Stomach (tissue), 9 donors: ENCODE data around the gene TRIM10. TPM values are rescaled to one million over a fixed set of nuclear protein-coding genes. Genes with fewer than 3 reads are reported as not detected.

Experiments used
- DNase-seq, 2 donors: peaks; one replicate each; pipeline versions ENCODE4 v3.0.0 to v3.0.0-alpha.2; 2013 to 2019
- H3K27ac ChIP-seq, 5 donors: fragments of 200-600 bp in 4 of 5; sonication (generic) in 4 of 5; one replicate each; pipeline ENCODE4 v1.5.1; 2013 to 2019; ENCODE audit warnings: mild to moderate bottlenecking in 1 of 5, moderate library complexity in 1 of 5
- H3K27me3 ChIP-seq, 3 donors: fragments of 200-600 bp; sonication (generic); one replicate each; pipeline ENCODE4 v1.5.1; 2017 to 2019; ENCODE audit warnings: mixed run types in 1 of 3
- H3K36me3 ChIP-seq, 4 donors: fragments of 200-600 bp; sonication (generic); 1 replicate in 3 of 4; 2 replicates in 1 of 4; pipeline ENCODE4 v1.5.1; 2016 to 2019
- H3K4me1 ChIP-seq, 4 donors: fragments of 200-600 bp; sonication (generic); one replicate each; pipeline ENCODE4 v1.5.1; 2016 to 2019
- H3K4me3 ChIP-seq, 4 donors: fragments of 200-600 bp; sonication (generic) in 3 of 4; one replicate each; pipeline ENCODE4 v1.5.1; 2016 to 2019; ENCODE audit warnings: mild to moderate bottlenecking in 1 of 4
- H3K9me3 ChIP-seq, 4 donors: fragments of 200-600 bp; sonication (generic); one replicate each; pipeline ENCODE4 v1.5.1; 2016 to 2019
- CTCF ChIP-seq, 7 experiments: fragments of 450-650 bp in 4 of 7; fragments of 200-600 bp in 3 of 7; sonication (generic) in 3 of 7; IDR thresholded peaks; one replicate each; pipeline ENCODE4 v1.5.1; 2016 to 2019; ENCODE audit warnings: antibody characterized with exemption in 7 of 7, control low read depth in 2 of 7, mild to moderate bottlenecking in 1 of 7
- EP300 ChIP-seq: sonication (generic); formaldehyde crosslinking; IDR thresholded peaks from one replicate; pipeline ENCODE4 v1.6.1; 2017; ENCODE audit warnings: antibody characterized with exemption
- POLR2A ChIP-seq, 4 donors: fragments of 450-650 bp; IDR thresholded peaks; one replicate each; pipeline ENCODE4 v1.6.1; 2016; ENCODE audit warnings: antibody characterized with exemption in 4 of 4, control low read depth in 2 of 4, mild to moderate bottlenecking in 1 of 4, moderate library complexity in 1 of 4
- POLR2AphosphoS5 ChIP-seq, 3 donors: sonication (generic); formaldehyde crosslinking; IDR thresholded peaks; one replicate each; pipeline ENCODE4 v1.6.1; 2016; ENCODE audit warnings: antibody characterized with exemption in 3 of 3
- WGBS, 5 donors: extraction: QIAGEN DNeasy Blood & Tissue Kit in 3 of 5; methylation state at CpG; one replicate each; pipeline versions ENCODE4 v1.1.5 to v1.1.7; 2013 to 2018; 5-methylcytosine and 5-hydroxymethylcytosine counted together
- intact Hi-C: fragments of 100-400 bp; cut with DNase I; formaldehyde crosslinking; loops from one replicate; pipeline ENCODE4 v1.15.1; 2023; ENCODE audit warnings: low total_unique reads
- polyA plus RNA-seq, 3 donors: library from polyadenylated mRNA; stranded (reverse); fragments of 200-250 nt; gene quantifications; one replicate each; pipeline ENCODE4 v1.2.3, GENCODE V29; 2013
- total RNA-seq, 5 donors: library from RNA; depleted of rRNA; stranded (reverse); fragments of >200 nt; gene quantifications; one replicate each; pipeline versions ENCODE4 v1.1.0 to v1.2.3, GENCODE V29; 2014 to 2016
- donor health status: healthy with polysubstance abuse.
- donor health status: Bipolar disorder and iron deficiency.
- donor health status: healthy.

TRIM10 gene
- total and polyA plus RNA-seq, 8 donors: 0.37 to 2.3 (median 0.58) TPM; not detected in 5

GRCh38 chr6:30188541-30188940 is 27.5 kb upstream of the TRIM10 start:
- no peaks in the 10 kb centered on the region for H3K9me3 ChIP-seq
- intact Hi-C loops: no loop called here
- WGBS, 5 donors: 93 to 96% (median 96%) methylated on average over 5 of the region's 5 CpGs
- peaks cover 53 to 87% (median 84%) of the 10 kb centered on the region in 4 donors for H3K36me3 ChIP-seq
- TF ChIP-seq EP300: no peak
- no peak for TF ChIP-seq CTCF (IDR thresholded peaks at IDR 0.05)
- no peak for TF ChIP-seq POLR2AphosphoS5 (IDR thresholded peaks at IDR 0.05)
- no peak for TF ChIP-seq POLR2A (IDR thresholded peaks at IDR 0.05)
- no peak for DNase-seq
- H3K27me3 ChIP-seq: no peaks in the 10 kb centered on the region
- H3K4me3 ChIP-seq: no peak overlapping the region
- H3K27ac ChIP-seq: no peak overlapping the region
- no peaks in the 10 kb centered on the region for H3K4me1 ChIP-seq

GRCh38 chr6:30185846-30186484 is 25.0 kb upstream of the TRIM10 start:
- TF ChIP-seq CTCF (IDR thresholded peaks at IDR 0.05) (no peak), EP300 (no peak), POLR2AphosphoS5 (IDR thresholded peaks at IDR 0.05) (no peak), POLR2A (IDR thresholded peaks at IDR 0.05) (no peak)
- WGBS, 5 donors: 92 to 95% (median 94%) methylated on average over 20 of the region's 20 CpGs
- no peak overlapping the region for H3K4me3 ChIP-seq
- H3K27me3 ChIP-seq: no peaks in the 10 kb centered on the region
- peaks cover 0 to 2% (median 0%) of the 10 kb centered on the region in 4 donors for H3K9me3 ChIP-seq
- H3K36me3 ChIP-seq: peaks cover 44 to 65% (median 63%) of the 10 kb centered on the region in 4 donors
- DNase-seq: no peak
- no peak overlapping the region for H3K27ac ChIP-seq
- no peaks in the 10 kb centered on the region for H3K4me1 ChIP-seq
- intact Hi-C loops: no loop called here

GRCh38 chr6:30184417-30185031 is 23.5 kb upstream of the TRIM10 start:
- Histone ChIP-seq H3K27ac (no peak overlapping the region), H3K36me3 (peaks cover 31 to 51% (median 48%) of the 10 kb centered on the region in 4 donors), H3K4me1 (no peaks in the 10 kb centered on the region), H3K4me3 (no peak overlapping the region), H3K9me3 (peaks cover 0 to 12% (median 7%) of the 10 kb centered on the region in 4 donors), H3K27me3 (peaks cover 0 to 4% (median 0%) of the 10 kb centered on the region in 3 donors)
- 70 to 93% (median 86%) methylated on average over 5 of the region's 5 CpGs for WGBS, 5 donors
- TF ChIP-seq EP300 (no peak), CTCF (IDR thresholded peaks at IDR 0.05) (no peak), POLR2A (IDR thresholded peaks at IDR 0.05) (no peak), POLR2AphosphoS5 (IDR thresholded peaks at IDR 0.05) (no peak)
- intact Hi-C loops: no loop called here
- DNase-seq: no peak

GRCh38 chr6:30180145-30180544 is 19.1 kb upstream of the TRIM10 start:
- 91 to 100% (median 93%) methylated on average over 1 of the region's 1 CpG for WGBS, 5 donors
- Histone ChIP-seq H3K9me3 (peaks cover 0 to 14% (median 7%) of the 10 kb centered on the region in 4 donors), H3K27ac (no peak overlapping the region), H3K27me3 (peaks cover 0 to 17% (median 0%) of the 10 kb centered on the region in 3 donors), H3K36me3 (peaks cover 4 to 10% (median 9%) of the 10 kb centered on the region in 4 donors), H3K4me1 (no peaks in the 10 kb centered on the region), H3K4me3 (no peak overlapping the region)
- no peak for TF ChIP-seq CTCF (IDR thresholded peaks at IDR 0.05)
- TF ChIP-seq POLR2AphosphoS5 (IDR thresholded peaks at IDR 0.05): no peak
- no peak for TF ChIP-seq EP300
- TF ChIP-seq POLR2A (IDR thresholded peaks at IDR 0.05): no peak
- intact Hi-C loops: no loop called here
- DNase-seq: no peak
